EH (cell line): Measurements from ENCODE around the gene PHKB.
"Not testable (repeated sequence)": the region's sequence is repeated elsewhere in the genome, so short reads cannot be mapped to it uniquely, and the experiment has no call there.

ENCODE experiments used
- DNase-seq: peaks from one replicate; pipeline ENCODE4 v3.0.0-alpha.2; 2015; ENCODE audit warnings: low read depth

PHKB gene

DNA sequence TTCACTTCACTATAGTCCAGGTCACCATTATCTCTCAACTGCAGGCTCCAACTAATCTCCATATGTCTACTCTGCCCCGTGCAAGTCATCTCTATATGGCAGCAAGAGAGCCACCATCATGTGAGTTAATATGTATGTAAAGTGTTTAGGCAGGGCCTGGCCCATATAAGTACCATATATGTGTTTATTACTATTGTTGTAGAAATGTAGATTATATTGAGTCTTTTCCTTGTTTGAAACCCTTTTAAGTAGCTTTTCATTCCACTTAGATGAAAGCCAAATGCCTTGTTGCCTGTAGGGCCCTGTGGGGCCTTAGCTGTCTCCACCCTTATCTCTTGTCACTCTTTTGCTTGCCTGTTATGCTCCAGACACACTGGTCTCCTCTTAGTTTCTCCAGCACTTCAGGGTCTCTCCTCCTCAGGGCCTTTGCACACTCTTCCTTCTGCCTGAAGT, 164.0 kb downstream of the PHKB start:
- no peak for DNase-seq

DNA sequence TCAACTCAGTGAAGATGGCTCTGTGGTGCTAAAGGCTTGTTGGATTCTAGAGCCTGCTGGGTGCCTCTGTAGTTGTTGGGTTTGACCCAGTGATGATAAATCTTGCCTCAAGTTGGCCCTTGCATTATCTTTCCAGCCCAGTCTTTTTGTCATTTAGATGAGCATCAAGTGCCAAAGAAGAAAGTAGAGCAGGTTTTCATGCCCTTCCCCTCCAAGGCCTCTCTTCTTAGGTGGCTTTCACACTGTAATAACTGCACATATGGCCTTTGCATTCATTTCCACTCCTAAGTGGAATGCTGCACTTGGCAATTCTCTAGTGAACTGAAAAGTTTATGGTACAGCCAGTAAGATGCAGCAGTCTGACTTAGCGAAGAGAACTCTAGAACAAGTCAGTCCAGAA, 165.1 kb downstream of the PHKB start:
- no peak for DNase-seq

DNA sequence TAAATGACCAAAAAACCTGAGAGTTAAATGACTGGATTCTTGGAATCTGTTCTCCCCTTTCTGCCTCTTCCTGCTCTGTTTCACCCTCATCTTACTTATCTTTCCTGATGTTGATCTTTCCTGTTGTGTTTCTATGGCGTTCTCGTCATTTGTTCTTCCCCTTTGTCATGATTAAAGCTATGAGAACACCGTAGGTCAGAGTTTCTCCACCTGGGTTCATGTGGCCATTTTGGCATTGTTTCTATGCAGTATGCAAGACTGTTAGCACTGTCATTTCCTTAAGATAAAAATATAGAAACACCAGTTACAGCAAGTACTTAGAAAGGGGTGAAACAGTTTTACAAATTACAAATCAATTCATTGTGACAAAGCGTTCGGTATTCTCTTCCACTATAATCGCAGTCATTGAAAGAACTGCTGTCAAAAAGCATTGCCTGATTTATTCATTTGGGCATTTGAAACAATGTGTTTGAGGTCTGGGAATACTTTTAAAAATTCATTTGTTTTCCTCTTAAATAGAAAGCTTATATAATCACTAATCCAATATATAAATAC, 166.0 kb downstream of the PHKB start:
- DNase-seq, result no peak

DNA sequence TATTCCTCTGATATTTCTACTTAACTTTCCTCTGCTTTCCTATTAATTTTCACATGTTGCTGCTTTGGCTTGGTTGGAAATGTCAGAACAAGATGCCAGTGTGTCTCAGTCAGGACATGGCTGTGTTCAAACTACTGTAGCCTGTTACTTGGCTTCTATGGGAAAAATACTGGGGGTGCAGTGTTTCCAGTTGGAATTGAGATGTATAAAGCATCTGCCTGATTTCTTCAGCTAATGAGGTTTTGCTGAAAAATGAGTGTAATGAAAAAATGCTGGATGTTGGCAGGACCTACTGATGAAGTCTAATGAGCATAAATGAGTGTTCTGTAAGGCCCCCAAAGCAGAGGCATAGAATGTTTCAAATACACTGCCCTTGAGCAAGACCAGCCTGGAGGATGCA, 166.6 kb downstream of the PHKB start:
- DNase-seq, result no peak

DNA sequence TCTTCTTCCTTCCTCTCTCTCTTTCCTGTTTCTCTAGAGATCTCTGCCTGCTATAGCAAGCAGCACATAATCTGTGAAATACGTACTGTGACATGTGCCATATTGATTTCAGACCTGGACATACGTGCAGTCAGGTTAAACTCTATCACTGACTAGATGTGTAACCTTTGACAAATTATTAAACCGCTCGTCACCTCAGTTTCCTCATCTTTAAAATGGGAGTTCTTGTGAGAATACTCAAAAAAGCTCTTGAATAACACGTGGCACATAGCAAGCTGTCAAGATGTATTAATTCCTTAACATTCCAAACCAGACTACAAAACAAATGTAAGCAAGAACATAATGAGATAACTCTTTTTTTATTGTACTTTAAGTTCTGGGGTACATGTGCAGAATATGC, 170.0 kb downstream of the PHKB start:
- DNase-seq, result no peak

DNA sequence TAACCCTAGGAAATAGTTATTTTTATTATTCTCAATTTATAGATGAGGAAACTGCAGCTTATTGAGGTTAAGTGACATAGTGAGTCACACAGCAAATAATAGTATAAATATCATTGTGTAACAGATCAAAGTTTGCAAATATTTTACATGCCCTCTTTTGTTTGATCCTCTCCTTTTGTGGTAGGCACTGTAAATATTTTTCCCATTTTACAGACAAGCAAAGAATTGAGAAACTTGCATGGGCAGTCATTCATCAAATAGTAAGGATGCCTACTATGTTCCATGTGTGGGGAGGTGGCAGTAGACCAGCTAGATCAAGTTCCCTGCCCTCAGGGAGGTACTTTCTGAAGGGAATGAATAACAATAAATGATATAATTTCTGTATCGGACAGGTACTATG, 173.0 kb downstream of the PHKB start:
- DNase-seq, result no peak

DNA sequence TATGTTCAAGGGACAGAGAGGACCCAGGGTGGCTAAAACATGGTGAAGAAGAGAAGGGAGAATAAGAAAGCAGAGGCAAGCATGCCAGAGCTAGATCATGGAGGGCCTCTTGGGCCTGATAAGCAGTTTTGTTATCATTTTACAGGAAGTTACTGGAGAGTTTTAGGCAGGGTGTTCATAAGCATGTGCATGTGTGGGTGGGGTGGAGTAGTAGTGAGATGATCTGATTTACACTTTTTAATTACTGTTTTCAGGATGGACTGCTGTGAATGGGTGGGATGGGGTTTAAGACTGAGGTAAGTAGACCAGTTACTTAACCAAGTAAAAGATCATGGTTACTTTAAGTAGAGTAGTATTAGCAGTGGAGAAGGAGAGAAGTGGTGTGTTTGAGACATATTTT, 173.6 kb downstream of the PHKB start:
- DNase-seq, result no peak

DNA sequence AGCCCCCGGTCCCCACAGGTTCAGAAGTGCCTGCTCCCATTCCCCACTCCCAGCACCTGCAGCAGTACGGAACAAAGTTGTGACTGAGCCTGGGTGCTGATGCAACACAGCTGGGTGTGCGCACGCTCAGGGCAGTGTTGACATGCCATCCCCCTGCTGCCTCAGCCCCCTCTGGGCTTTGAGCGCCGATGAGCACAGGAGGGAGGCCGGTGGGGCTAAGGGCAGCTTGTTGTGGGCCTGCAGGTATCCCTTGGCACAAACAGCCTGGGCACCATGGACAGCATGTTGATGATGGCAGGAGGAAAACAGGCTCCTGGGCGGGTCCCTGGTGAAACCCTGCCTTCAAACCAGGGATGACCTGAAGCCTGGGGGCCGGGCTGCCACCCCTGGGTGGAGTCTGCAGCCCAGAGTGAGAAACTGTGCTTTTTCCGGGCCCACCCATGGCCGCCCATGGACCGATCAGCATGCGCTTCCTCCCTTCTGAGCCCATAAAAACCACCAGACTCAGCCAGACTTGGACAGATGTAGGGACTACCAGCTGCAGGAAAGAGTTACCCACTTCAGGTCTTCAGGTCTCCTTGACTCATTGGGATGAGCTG, 175.5 kb downstream of the PHKB start:
- no peak for DNase-seq

DNA sequence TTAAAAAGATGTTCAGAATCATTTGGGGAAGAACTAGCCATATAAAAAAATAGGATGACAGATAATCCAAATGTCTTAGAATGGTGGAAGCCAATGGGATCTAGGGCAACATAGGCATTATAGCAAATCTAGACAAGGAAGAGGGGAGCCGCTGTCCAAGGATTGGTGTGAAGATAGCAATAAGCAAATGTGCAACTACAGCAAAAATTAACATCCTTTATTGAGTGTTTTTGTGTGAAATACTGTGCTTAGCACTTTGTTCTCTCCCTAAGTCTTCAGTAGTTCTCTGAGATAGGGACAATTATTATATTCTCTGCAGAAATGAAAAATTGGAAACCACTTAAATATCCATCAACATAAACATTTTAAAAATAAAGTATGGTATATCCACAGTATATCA, 177.0 kb downstream of the PHKB start:
- DNase-seq, result no peak

DNA sequence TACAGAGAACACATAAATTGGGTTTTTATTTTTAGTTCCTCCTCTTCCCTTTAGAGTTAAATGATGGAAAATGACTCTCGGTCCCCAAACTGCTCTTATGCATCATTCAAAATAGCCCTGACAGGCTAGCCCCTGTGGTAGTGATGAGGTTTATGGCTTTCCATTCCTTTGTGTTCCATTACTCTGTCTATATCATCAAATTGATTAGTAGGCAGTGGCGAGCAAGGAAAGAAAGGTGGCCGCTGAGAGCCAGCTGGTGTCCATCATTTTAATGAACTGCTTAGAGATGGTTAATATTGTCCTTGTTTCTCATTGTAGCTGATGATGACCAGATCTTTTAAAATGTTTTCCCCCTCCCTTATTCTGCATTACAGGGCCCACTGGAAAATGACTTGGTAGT, 179.5 kb downstream of the PHKB start:
- no peak for DNase-seq

DNA sequence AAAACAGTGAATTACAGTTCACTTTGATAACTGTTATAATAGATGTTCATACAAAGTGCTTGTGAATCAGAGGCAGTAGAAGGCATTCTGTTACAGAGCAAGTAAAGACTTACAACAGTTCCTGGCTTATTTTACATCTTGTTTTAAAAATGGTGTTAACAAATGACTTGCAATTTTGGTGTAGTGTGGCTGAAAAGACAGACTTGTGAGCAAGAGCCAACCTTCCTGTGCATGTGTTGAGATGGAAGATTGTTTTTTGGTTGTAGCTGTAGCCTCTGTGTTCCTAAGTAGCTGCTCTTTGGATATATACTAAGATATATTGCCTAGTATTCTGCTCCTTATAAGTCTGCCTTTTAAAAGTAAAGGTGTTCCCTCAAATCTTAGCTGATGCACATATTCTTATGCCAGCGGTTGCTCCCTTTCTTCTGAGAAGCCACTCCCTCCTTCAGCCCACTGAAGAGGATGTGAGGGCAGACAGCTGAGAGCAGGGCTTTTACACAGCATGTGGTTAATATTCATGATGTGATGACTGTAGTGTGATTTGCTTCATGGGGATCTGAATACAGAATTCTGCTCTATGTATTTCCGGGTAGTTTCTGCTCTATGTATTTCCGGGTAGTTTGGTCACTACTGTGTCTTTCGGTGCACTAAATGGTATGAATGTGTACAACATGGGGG, 182.3 kb downstream of the PHKB start:
- DNase-seq, result peak; percentile 2

DNA sequence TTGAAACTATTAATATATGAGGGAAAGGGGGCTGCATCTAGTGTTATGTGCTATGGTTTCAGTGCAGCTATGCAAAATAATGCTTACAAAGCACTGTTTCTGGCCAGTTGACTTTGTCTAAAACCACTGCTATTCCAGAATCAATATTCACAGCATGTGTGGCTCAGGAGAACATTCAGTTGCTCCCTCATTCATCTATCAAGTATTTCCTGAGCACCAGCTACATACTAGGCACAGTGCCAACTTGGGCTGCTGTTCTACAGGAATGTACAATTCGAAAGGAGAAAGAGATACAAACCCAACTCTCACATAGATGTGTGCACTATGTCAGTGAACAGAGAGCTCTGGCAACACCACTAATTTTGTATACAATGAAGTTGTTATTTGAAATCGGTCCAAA, 183.0 kb downstream of the PHKB start:
- DNase-seq, result peak; percentile 89

DNA sequence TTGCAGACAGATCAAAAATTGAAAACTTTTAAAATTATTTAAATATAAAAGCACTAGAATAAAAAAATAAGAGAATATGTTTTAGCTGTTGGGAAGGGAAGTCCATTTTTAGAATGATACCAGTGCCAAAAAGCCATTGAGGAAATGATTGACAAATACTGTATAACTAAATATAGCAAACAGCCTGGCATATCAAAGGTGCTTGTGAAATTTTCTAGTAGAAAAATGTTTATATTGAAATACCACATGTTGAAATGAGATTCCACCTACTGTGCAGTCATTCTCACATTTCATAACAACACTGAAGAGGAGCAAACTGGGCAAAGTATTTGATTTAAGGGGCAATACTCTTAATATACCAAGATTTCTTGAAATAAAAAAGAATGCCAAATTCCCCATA, 183.5 kb downstream of the PHKB start:
- DNase-seq, result peak; percentile 23

DNA sequence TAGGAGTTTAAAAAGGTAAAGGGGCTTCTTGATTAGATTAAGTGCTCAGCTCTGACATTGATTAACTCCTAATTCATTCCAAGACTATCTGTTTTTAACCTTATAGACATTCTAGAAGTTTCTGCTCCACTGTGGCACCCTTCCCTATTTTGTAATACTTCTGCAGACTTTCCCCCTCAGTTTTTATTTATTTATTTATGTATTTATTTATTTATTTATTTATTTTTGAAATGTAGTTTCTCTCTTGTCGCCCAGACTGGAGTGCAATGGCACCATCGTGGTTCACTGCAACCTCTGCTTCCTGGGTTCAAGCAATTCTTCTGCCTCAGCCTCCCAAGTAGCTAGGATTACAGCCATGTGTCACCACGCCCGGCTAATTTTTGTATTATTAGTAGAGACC, 185.8 kb downstream of the PHKB start:
- DNase-seq, result no peak

DNA sequence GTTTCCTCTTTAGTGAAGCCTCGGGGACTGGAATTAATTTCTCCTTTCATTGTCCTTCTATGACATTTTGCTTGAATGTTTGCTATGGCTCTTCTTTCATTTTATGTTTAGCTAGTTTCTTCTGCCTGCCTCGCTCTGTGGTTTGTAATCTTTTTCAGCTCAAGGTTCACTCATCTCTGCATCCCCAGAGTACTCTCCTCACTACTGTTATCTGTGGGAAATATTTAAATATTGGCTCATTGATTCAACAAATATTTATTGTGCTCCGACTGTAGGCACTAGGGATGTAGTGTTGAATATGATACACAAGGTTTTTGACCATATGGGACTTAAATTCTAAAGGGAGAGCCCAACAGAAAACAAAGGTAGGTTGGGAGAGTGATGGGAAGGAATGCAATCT, 195.9 kb downstream of the PHKB start:
- DNase-seq, result no peak

DNA sequence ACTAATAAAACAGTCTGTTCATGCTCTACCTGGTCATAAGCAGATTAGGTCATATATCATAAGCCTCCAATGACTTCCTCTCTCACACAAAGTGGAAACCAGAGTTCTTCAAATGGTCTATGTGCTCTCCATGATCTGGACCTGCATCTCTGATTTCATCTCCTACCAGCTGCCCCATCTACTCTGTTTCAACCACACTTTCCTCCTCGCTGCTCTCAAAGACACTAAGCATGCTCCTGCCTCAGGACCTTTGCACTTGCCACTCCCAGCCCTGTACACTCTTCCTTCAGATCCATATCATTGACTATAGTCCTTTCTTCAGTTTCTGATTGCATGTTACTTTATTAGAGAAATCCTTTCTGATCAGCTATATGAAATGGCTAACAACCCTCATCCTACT, 196.8 kb downstream of the PHKB start:
- DNase-seq, result no peak

DNA sequence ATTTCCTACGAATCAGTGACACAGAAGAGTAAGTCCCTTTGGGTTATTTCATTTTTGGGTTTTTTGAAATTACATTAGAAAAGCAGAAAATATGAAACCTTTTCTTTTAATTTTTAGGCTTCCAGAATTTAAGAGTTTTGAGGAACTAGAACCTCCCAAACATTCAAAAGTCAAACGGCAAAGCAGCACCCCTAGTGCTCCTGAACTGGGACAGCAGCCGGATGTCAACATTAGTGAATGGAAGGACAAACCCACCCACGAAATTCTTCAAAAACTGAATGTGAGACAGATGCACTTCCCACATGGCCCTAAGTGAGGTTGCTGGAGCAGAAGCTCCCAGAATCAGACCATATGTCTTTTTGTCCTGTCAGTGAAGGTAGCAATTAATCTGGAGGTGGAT, 199.4 kb downstream of the PHKB start:
- DNase-seq, result no peak

DNA sequence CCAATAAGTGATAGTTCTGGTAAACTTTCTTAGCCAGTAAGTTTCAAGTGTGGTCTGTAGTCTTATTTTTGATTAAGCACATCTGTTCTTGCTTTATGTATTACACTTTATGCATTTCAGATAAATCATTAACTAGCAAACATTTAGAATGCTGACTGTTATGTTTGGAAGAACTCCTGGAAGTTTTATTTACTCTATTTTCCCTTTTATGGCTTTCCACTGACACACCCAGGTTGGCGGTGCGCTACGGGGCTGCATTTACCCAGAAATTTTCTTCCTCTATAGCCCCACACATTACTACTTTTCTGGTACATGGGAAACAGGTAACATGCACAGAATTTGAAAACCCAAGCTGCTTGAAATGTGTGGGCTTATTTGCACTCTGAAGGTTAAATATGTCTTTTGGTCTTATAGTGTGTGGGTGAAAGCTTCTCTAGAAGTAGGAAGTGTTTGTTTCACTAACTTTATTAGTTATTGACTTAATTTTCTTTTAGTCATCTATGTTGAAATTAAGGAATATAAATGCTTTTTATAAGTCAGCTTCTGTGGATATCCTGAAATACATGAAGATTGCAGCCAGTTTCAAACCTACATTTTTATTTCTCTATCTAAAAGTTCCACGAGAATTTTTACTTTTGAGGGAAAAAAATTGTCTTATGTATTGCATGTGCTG, 203.7 kb downstream of the PHKB start:
- DNase-seq, result no peak

DNA sequence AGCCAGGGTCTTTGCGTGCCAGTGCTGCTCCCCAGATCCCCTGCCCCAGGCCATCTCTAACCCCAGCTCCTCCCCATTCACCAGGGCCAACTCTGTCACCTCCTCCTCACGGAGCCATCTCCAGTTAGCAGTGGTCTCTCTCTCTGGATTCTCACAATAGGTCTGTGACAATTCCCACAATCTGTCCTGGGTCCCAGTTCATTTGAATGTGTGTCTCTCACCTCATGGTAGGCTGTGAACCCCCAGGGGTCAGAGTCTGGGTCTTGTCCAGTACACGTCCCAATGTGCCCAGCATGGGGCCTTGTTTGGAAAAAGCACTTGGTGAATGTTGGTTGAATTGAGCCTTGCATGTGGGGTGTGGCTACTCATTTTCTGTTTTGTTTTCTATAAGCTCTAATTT, 205.3 kb downstream of the PHKB start:
- no peak for DNase-seq

DNA sequence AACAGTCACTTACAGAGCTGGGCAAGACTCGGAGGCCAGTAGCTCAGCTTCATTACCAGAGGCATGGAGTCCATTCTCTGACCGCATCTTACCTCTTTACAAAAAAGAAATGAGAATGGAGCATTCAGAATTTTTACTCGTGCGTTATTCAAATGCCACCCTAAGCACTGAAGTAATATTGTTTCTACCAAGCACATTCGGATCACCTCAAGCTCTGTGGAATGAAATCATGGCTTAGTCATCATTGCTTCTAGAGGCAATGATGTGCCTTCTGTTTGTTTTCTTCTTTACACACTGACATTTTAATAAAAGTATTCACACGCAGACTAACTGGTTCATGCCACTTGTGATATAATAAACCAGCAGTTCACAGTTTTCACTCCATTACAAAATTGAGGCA, 206.8 kb downstream of the PHKB start:
- no peak for DNase-seq

DNA sequence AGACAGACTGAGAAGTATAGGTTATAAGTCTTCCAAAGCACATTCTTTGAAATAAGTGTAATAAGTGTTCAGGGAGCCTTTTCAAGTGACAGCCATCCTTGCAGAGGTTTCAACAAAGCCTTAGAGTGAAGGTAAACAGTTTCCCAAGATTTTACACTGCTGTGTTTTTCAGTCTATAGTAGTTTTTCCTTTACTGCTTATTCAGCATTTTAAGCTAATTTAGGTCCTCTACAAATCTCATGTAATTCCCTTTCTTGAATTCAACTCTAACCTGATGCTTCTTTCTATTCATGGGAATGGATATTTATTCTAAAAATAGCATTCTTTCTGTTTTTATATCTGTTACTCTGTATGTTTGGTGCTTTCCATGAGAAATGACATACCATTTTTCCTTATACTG, 211.3 kb downstream of the PHKB start:
- no peak for DNase-seq

DNA sequence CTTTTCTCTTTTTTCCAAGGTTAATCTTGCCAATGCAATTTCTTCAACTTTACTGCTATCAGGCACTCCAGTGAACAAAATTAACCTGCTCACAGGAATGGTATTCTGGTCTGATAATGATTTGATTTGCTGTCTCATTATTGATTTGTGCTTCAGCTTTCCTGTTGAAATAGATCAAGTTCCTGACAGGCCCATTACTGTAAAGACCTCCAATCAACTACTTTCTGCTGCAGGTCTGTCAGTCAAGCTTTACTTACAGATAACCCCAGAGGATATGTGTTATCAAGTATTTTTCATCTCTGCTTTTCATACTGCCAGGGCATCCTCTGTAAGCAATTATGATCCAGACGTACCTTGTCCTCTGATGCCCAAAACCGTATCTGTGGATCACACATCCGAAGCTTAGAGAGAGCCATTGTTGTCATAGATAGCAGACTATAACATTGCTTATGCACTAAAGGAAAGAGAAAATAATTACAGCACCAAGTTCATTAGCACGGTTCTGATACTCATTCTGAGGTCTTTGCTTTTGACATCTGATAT, 215.6 kb downstream of the PHKB start:
- no peak for DNase-seq

DNA sequence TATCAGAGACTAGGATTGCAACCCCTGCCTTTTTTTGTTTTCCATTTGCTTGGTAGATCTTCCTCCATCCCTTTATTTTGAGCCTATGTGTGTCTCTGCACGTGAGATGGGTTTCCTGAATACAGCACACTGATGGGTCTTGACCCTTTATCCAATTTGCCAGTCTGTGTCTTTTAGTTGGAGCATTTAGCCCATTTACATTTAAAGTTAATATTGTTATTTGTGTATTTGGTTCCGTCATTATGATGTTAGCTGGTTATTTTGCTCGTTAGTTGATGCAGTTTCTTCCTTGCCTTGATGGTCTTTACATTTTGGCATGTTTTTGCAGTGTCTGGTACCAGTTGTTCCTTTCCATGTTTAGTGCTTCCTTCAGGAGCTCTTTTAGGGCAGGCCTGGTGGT, 220.4 kb downstream of the PHKB start:
- DNase-seq, result not testable (repeated sequence)
